Sigmoid colon (tissue), 7 donors: ENCODE measurements around the gene EFEMP1. TPM values are rescaled to one million over a fixed set of nuclear protein-coding genes. Genes with fewer than 3 reads are reported as not detected.
A peak's percentile ranks its signal among the peaks of the same experiment; 100 is the strongest.

Experiments used
- DNase-seq: peaks from one replicate; pipeline ENCODE4 v3.0.0-alpha.2; 2019
- H3K27ac ChIP-seq, 4 donors: fragments of 200-600 bp; sonication (generic); one replicate each; pipeline ENCODE4 v1.5.1; 2016 to 2019; ENCODE audit warnings: mild to moderate bottlenecking in 1 of 4
- H3K27me3 ChIP-seq, 3 donors: fragments of 200-600 bp; sonication (generic); one replicate each; pipeline ENCODE4 v1.5.1; 2019; ENCODE audit warnings: mild to moderate bottlenecking in 1 of 3
- H3K36me3 ChIP-seq, 4 donors: fragments of 200-600 bp; sonication (generic); one replicate each; pipeline ENCODE4 v1.5.1; 2016 to 2019
- H3K4me1 ChIP-seq, 4 donors: fragments of 200-600 bp; sonication (generic); one replicate each; pipeline ENCODE4 v1.5.1; 2017 to 2019
- H3K4me3 ChIP-seq, 4 donors: fragments of 200-600 bp; sonication (generic); one replicate each; pipeline ENCODE4 v1.5.1; 2017 to 2019; ENCODE audit warnings: mild to moderate bottlenecking in 2 of 4, moderate library complexity in 1 of 4
- H3K9me3 ChIP-seq, 4 donors: fragments of 200-600 bp in 3 of 4; sonication (generic) in 3 of 4; one replicate each; pipeline versions ENCODE4 v1.5.1 to v1.6.1; 2013 to 2019
- EP300 ChIP-seq, 4 donors: sonication (generic); formaldehyde crosslinking; IDR thresholded peaks; one replicate each; pipeline ENCODE4 v1.6.1; 2017; ENCODE audit warnings: antibody characterized with exemption in 4 of 4
- POLR2A ChIP-seq, 2 donors: fragments of 450-650 bp; IDR thresholded peaks; one replicate each; pipeline ENCODE4 v1.6.1; 2016; ENCODE audit warnings: antibody characterized with exemption in 2 of 2, mild to moderate bottlenecking in 2 of 2, moderate library complexity in 2 of 2
- POLR2AphosphoS5 ChIP-seq, 4 donors: sonication (generic); formaldehyde crosslinking; IDR thresholded peaks; one replicate each; pipeline ENCODE4 v1.6.1; 2017; ENCODE audit warnings: antibody characterized with exemption in 4 of 4
- WGBS, 2 donors: extraction: QIAGEN DNeasy Blood & Tissue Kit; methylation state at CpG; one replicate each; pipeline ENCODE4 v1.1.7; 2013; 5-methylcytosine and 5-hydroxymethylcytosine counted together
- intact Hi-C: fragments of 100-400 bp; cut with DNase I; formaldehyde crosslinking; loops from one replicate; pipeline ENCODE4 v1.15.1; 2023
- polyA plus RNA-seq, 3 donors: library from polyadenylated mRNA; stranded (reverse); fragments of 200-250 nt; gene quantifications; one replicate each; pipeline ENCODE4 v1.2.3, GENCODE V29; 2013
- total RNA-seq, 4 donors: library from RNA; depleted of rRNA; stranded (reverse); fragments of >200 nt; gene quantifications; one replicate each; pipeline ENCODE4 v1.1.0, GENCODE V29; 2016
- TF ChIP-seq, protein P1 (sequence below), 4 experiments: fragments of 450-650 bp in 3 of 4; fragments of 200-600 bp in 1 of 4; IDR thresholded peaks; one replicate each; pipeline ENCODE4 v1.5.1; 2016 to 2019; ENCODE audit warnings: antibody characterized with exemption in 4 of 4, mild to moderate bottlenecking in 3 of 4, moderate library complexity in 2 of 4
- donor health status: healthy with polysubstance abuse.
- donor health status: Bipolar disorder and iron deficiency.
- donor health status: healthy.

Gene EFEMP1
- total and polyA plus RNA-seq, 7 donors: 5.3 to 111 (median 37.7) TPM

GRCh38 chr2:55864351-55865084, 59.1 kb downstream of the EFEMP1 start:
- DNase-seq: no peak
- H3K4me1 ChIP-seq: peaks cover 0 to 13% (median 0%) of the 10 kb centered on the region in 4 donors
- intact Hi-C loops: no loop called here
- TF ChIP-seq, protein P1, sequence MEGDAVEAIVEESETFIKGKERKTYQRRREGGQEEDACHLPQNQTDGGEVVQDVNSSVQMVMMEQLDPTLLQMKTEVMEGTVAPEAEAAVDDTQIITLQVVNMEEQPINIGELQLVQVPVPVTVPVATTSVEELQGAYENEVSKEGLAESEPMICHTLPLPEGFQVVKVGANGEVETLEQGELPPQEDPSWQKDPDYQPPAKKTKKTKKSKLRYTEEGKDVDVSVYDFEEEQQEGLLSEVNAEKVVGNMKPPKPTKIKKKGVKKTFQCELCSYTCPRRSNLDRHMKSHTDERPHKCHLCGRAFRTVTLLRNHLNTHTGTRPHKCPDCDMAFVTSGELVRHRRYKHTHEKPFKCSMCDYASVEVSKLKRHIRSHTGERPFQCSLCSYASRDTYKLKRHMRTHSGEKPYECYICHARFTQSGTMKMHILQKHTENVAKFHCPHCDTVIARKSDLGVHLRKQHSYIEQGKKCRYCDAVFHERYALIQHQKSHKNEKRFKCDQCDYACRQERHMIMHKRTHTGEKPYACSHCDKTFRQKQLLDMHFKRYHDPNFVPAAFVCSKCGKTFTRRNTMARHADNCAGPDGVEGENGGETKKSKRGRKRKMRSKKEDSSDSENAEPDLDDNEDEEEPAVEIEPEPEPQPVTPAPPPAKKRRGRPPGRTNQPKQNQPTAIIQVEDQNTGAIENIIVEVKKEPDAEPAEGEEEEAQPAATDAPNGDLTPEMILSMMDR (IDR thresholded peaks at IDR 0.05): no peak
- no peak for TF ChIP-seq EP300 (IDR thresholded peaks at IDR 0.05)
- no peak for TF ChIP-seq POLR2AphosphoS5 (IDR thresholded peaks at IDR 0.05)
- TF ChIP-seq POLR2A (IDR thresholded peaks at IDR 0.05): no peak
- 91% methylated on average over 6 of the region's 6 CpGs for WGBS, 2 donors
- no peak overlapping the region for H3K27ac ChIP-seq
- no peak overlapping the region for H3K4me3 ChIP-seq
- H3K36me3 ChIP-seq: no peaks in the 10 kb centered on the region
- H3K27me3 ChIP-seq: no peaks in the 10 kb centered on the region
- H3K9me3 ChIP-seq: no peaks in the 10 kb centered on the region

DNA sequence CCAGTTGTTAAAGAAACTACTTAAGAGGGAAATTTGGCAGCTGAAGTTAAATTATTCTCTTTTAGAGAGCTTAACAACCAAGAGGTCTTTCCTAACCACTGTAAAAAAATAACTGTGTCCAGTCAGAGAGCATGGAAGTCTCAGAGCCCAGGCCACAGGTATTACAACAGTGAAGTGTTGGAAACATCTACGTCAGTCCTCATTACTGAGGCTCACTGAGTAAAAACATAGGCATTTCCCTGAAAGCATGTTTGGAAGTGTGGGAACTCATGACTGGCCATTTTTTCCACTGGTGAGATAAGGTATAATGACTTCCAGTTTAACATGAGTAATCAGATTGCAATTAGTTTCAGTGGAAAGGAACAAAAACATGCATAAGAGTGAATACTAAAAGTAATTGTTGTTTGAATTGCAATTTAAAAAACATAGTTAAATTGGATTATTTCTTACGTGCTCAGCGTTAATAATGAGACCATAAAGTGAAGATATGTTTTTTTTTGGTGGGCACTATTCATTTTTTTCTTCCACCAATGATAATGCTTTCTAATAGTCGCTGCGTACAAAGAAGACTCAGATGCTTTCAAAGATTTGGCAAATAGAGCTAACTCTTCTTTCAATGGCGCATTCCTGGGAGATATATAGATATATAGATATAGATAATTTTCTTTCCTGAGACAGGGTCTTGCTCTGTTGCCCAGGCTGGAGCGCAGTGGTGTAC, 60.8 kb downstream of the EFEMP1 start:
- Histone ChIP-seq H3K36me3 (no peaks in the 10 kb centered on the region), H3K27me3 (no peaks in the 10 kb centered on the region), H3K27ac (peak overlapping the region in 3 of 4 donors; percentile 45 to 66 (median 63)), H3K4me1 (peaks cover 0 to 13% (median 0%) of the 10 kb centered on the region in 4 donors), H3K9me3 (no peaks in the 10 kb centered on the region), H3K4me3 (no peak overlapping the region)
- peak; percentile 74 for DNase-seq
- TF ChIP-seq EP300 (IDR thresholded peaks at IDR 0.05) (peak in 1 of 4 donors; percentile 58), POLR2AphosphoS5 (IDR thresholded peaks at IDR 0.05) (peak in 3 of 4 donors; percentile 45 to 81 (median 46))
- TF ChIP-seq, protein P1 (IDR thresholded peaks at IDR 0.05): no peak
- 90 to 91% methylated on average over 7 of the region's 7 CpGs for WGBS, 2 donors
- intact Hi-C loops: no loop called here

GRCh38 chr2:55862246-55862645, 61.3 kb downstream of the EFEMP1 start:
- Histone ChIP-seq H3K4me3 (no peak overlapping the region), H3K27me3 (no peaks in the 10 kb centered on the region), H3K27ac (peak overlapping the region in 3 of 4 donors; percentile 29 to 63 (median 53)), H3K9me3 (no peaks in the 10 kb centered on the region), H3K36me3 (no peaks in the 10 kb centered on the region), H3K4me1 (peaks cover 0 to 13% (median 0%) of the 10 kb centered on the region in 4 donors)
- intact Hi-C loops: no loop called here
- 84 to 86% methylated on average over 3 of the region's 3 CpGs for WGBS, 2 donors
- DNase-seq: peak; percentile 66
- TF ChIP-seq POLR2AphosphoS5 (IDR thresholded peaks at IDR 0.05): peak in 3 of 4 donors; percentile 4 to 39 (median 18)
- TF ChIP-seq EP300 (IDR thresholded peaks at IDR 0.05): no peak

DNA sequence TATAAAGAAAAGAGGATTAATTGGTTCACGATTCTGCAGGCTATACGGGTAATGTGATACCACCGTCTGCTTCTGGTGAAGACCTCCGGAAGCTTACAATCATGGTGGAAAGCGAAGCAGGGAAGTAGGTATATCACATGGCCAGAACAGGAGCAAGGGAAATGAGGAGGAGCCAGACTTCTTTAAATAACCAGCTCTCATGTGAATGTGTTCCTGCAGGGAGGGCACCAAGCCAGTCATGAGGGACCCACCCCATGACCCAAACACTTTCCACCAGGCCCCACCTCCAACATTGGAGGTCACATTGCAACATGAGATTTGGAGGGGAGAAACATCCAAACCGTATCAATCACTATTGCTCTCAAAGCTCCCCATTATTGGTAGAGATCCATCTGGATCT, 61.8 kb downstream of the EFEMP1 start:
- Histone ChIP-seq H3K27me3 (no peaks in the 10 kb centered on the region), H3K36me3 (no peaks in the 10 kb centered on the region), H3K4me3 (no peak overlapping the region), H3K9me3 (no peaks in the 10 kb centered on the region), H3K4me1 (peaks cover 0 to 13% (median 0%) of the 10 kb centered on the region in 4 donors), H3K27ac (peak overlapping the region in 3 of 4 donors; percentile 29 to 63 (median 53))
- DNase-seq: peak; percentile 72
- WGBS, 2 donors: 91 to 94% methylated on average over 6 of the region's 6 CpGs
- TF ChIP-seq POLR2AphosphoS5 (IDR thresholded peaks at IDR 0.05): no peak
- no peak for TF ChIP-seq POLR2A (IDR thresholded peaks at IDR 0.05)
- TF ChIP-seq, protein P1 (IDR thresholded peaks at IDR 0.05): no peak
- TF ChIP-seq EP300 (IDR thresholded peaks at IDR 0.05): no peak
- intact Hi-C loops: no loop called here

DNA sequence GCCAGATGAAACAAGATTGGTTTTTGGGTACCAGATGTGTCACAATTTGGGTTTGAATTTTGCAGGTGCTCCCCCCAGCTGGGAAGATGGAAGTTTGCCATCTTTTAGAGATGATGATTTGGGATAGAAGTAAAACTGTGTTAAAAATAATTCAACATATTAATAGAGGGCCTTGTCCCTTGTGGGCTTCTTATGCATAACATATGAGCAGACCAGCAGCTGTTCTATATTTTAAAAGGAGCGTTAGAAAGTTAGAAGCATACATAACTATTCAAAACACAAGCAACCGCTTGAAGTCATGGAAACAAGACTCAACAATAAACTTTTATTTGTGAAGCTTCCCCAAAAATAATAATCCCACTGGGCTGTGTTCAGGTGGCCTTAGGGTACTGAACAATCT, 62.8 kb downstream of the EFEMP1 start:
- H3K4me3 ChIP-seq: no peak overlapping the region
- H3K9me3 ChIP-seq: no peaks in the 10 kb centered on the region
- H3K27ac ChIP-seq: no peak overlapping the region
- DNase-seq: no peak
- H3K27me3 ChIP-seq: no peaks in the 10 kb centered on the region
- 85 to 86% methylated on average over 2 of the region's 2 CpGs for WGBS, 2 donors
- H3K4me1 ChIP-seq: peaks cover 0 to 13% (median 0%) of the 10 kb centered on the region in 4 donors
- intact Hi-C loops: no loop called here
- TF ChIP-seq POLR2A (IDR thresholded peaks at IDR 0.05): no peak
- TF ChIP-seq POLR2AphosphoS5 (IDR thresholded peaks at IDR 0.05): no peak
- no peak for TF ChIP-seq EP300 (IDR thresholded peaks at IDR 0.05)
- TF ChIP-seq, protein P1 (IDR thresholded peaks at IDR 0.05): no peak
- no peaks in the 10 kb centered on the region for H3K36me3 ChIP-seq
